Smooth muscle cell (in vitro differentiated cells): Measurements from ENCODE around the gene FCRLA. TPM values are rescaled to one million over a fixed set of nuclear protein-coding genes. Genes with fewer than 3 reads are reported as not detected.

Experiments used
- DNase-seq: peaks from one replicate; lab custom pipeline; 2025; ENCODE audit not compliant: unreplicated experiment; lab: John Stamatoyannopoulos, UW
- H2AFZ ChIP-seq: fragments of 200-600 bp; sonication (generic); 2 replicates; pipeline ENCODE4 v1.6.0; 2016; ENCODE audit warnings: antibody characterized with exemption, low read depth, mild to moderate bottlenecking
- H3F3A ChIP-seq: fragments of 200-600 bp; sonication (generic); 2 replicates; pipeline ENCODE4 v1.6.0; 2017; ENCODE audit warnings: antibody characterized with exemption, low read depth
- H3K27ac ChIP-seq: fragments of 200-600 bp; sonication (generic); 2 replicates; pipeline ENCODE4 v1.5.1; 2016; ENCODE audit warnings: low read depth, mild to moderate bottlenecking
- H3K27me3 ChIP-seq: fragments of 200-600 bp; sonication (generic); 2 replicates; pipeline ENCODE4 v1.6.1; 2016; ENCODE audit warnings: low read depth, mild to moderate bottlenecking
- H3K36me3 ChIP-seq: fragments of 200-600 bp; sonication (generic); 2 replicates; pipeline ENCODE4 v1.5.1; 2016; ENCODE audit warnings: low read depth
- H3K4me1 ChIP-seq: fragments of 200-600 bp; sonication (generic); 2 replicates; pipeline ENCODE4 v1.5.1; 2016; ENCODE audit warnings: low read depth
- H3K4me2 ChIP-seq: fragments of 200-600 bp; sonication (generic); 2 replicates; pipeline ENCODE4 v1.6.0; 2016; ENCODE audit warnings: mild to moderate bottlenecking
- H3K4me3 ChIP-seq: fragments of 200-600 bp; sonication (generic); 2 replicates; pipeline ENCODE4 v1.5.1; 2016; ENCODE audit warnings: mild to moderate bottlenecking
- H3K79me2 ChIP-seq: fragments of 200-600 bp; sonication (generic); 2 replicates; pipeline ENCODE4 v1.6.0; 2016; ENCODE audit warnings: low read depth, mild to moderate bottlenecking
- H3K9ac ChIP-seq: fragments of 200-600 bp; sonication (generic); 2 replicates; pipeline ENCODE4 v1.6.0; 2016; ENCODE audit warnings: low read depth
- H3K9me3 ChIP-seq: fragments of 200-600 bp; sonication (generic); replicated peaks from 2 replicates; pipeline ENCODE4 v1.5.1; 2016; ENCODE audit warnings: low read depth
- H4K20me1 ChIP-seq: fragments of 200-600 bp; sonication (generic); 2 replicates; pipeline ENCODE4 v1.6.0; 2016; ENCODE audit warnings: low read depth
- CTCF ChIP-seq: fragments of 200-600 bp; sonication (generic); IDR thresholded peaks from 2 replicates; pipeline ENCODE4 v1.5.1; 2017; ENCODE audit warnings: borderline replicate concordance, mild to moderate bottlenecking, antibody characterized with exemption; ENCODE audit not compliant: insufficient read depth, poor library complexity, severe bottlenecking
- WGBS: methylation state at CpG from one replicate; pipeline ENCODE4 v1.1.7; 2016; ENCODE audit warnings: low lambda C conversion rate; 5-methylcytosine and 5-hydroxymethylcytosine counted together
- polyA plus RNA-seq: library from polyadenylated mRNA; unstranded; fragments of >200 nt; fragmentation: Nextera tagmentation; extraction: Ambion mirVana; gene quantifications from 2 replicates; pipeline ENCODE4 v1.2.1, GENCODE V29; 2016
- total RNA-seq: library from RNA; depleted of rRNA; stranded (reverse); fragments of >200 nt; gene quantifications from 2 replicates; pipeline ENCODE4 v1.2.3, GENCODE V29; 2014

FCRLA gene
- total and polyA plus RNA-seq, 2 experiments from 2014 or later: not detected

DNA sequence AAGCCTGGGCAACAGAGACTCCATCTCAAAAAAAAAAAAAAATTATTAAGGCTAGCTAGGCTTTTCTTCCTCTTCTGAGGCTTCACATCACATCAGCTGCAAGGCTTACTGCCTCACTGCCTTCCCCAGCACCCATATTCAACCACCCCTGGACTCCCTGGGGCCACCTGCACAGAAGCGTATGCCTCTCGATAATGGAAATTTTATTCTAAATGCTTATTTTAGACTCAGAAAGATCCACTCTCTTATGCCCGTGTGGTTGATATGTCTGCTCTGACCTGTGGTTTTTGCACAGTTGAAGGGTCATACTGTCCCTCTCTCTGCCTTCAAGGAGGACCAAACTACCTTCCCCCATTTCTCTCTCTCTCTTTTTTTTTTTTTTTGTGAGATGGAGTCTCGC, 1.5 kb upstream of the FCRLA start:
- no peak for DNase-seq
- WGBS: 81% methylated on average over 4 of the region's 4 CpGs
- Histone ChIP-seq H3K27ac (peak overlapping the region; percentile 97), H2AFZ (no peak overlapping the region), H4K20me1 (no peaks in the 10 kb centered on the region), H3K4me3 (no peak overlapping the region), H3K36me3 (no peaks in the 10 kb centered on the region), H3K4me2 (no peak overlapping the region), H3K79me2 (no peaks in the 10 kb centered on the region), H3K27me3 (no peaks in the 10 kb centered on the region), H3K9ac (no peak overlapping the region), H3K9me3 (no peaks in the 10 kb centered on the region), H3K4me1 (no peaks in the 10 kb centered on the region), H3F3A (no peaks in the 10 kb centered on the region)
- TF ChIP-seq CTCF: no peak

- TF ChIP-seq CTCF: no peak
- H3K4me1 ChIP-seq: no peaks in the 10 kb centered on the region
- H3F3A ChIP-seq: no peaks in the 10 kb centered on the region
- H4K20me1 ChIP-seq: no peaks in the 10 kb centered on the region
- no peak overlapping the region for H3K4me2 ChIP-seq
- H3K9ac ChIP-seq: peak overlapping the region; percentile 78
- no peaks in the 10 kb centered on the region for H3K27me3 ChIP-seq
- no peak for DNase-seq
- H3K36me3 ChIP-seq: no peaks in the 10 kb centered on the region
- no peak overlapping the region for H2AFZ ChIP-seq
- no peaks in the 10 kb centered on the region for H3K79me2 ChIP-seq
- no peak overlapping the region for H3K4me3 ChIP-seq
- no peaks in the 10 kb centered on the region for H3K9me3 ChIP-seq
- WGBS: 38% methylated on average over 3 of the region's 3 CpGs
- peak overlapping the region; percentile 97 for H3K27ac ChIP-seq
Observed at GRCh38 chr1:161706113-161706481, 932 bp upstream of the FCRLA start.

- Histone ChIP-seq H3K27me3 (no peaks in the 10 kb centered on the region), H3K4me1 (no peaks in the 10 kb centered on the region), H2AFZ (no peak overlapping the region), H4K20me1 (no peaks in the 10 kb centered on the region), H3K27ac (peak overlapping the region; percentile 97), H3K36me3 (no peaks in the 10 kb centered on the region), H3K4me2 (no peak overlapping the region), H3K4me3 (no peak overlapping the region), H3K79me2 (no peaks in the 10 kb centered on the region), H3K9ac (no peak overlapping the region), H3K9me3 (no peaks in the 10 kb centered on the region), H3F3A (no peaks in the 10 kb centered on the region)
- 98% methylated on average over 2 of the region's 2 CpGs for WGBS
- no peak for TF ChIP-seq CTCF
- no peak for DNase-seq
Observed at GRCh38 chr1:161707503-161707902, 474 bp downstream of the FCRLA start.

DNA sequence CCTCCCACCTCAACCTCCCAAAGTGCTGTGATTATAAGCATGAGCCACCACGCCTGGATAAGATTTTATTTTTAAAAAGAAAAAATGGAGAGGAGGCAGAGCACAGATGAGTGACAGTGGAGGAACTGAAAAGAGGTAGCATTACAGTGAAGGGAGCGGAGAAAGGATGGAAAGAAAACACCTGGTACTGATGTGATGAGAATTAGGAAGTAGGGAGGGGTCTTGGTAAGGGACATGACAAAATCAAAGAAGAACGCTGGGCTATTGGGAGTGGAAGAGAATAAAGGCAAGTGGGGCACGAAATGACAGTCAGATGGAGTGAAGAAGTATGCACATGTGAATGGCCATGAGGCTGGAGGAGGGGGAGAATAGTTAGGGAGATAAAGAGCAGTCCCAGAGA, 2.3 kb downstream of the FCRLA start:
- 91% methylated on average over 4 of the region's 4 CpGs for WGBS
- H3K79me2 ChIP-seq: no peaks in the 10 kb centered on the region
- H3F3A ChIP-seq: no peaks in the 10 kb centered on the region
- no peak overlapping the region for H2AFZ ChIP-seq
- no peak overlapping the region for H3K4me2 ChIP-seq
- H3K36me3 ChIP-seq: no peaks in the 10 kb centered on the region
- no peak for DNase-seq
- H3K4me3 ChIP-seq: no peak overlapping the region
- no peaks in the 10 kb centered on the region for H3K27me3 ChIP-seq
- H3K9ac ChIP-seq: no peak overlapping the region
- no peak overlapping the region for H3K27ac ChIP-seq
- no peaks in the 10 kb centered on the region for H3K9me3 ChIP-seq
- no peaks in the 10 kb centered on the region for H3K4me1 ChIP-seq
- TF ChIP-seq CTCF: no peak
- H4K20me1 ChIP-seq: no peaks in the 10 kb centered on the region
